Measurements from ENCODE around the gene TAP2.

TAP2 gene

DNA sequence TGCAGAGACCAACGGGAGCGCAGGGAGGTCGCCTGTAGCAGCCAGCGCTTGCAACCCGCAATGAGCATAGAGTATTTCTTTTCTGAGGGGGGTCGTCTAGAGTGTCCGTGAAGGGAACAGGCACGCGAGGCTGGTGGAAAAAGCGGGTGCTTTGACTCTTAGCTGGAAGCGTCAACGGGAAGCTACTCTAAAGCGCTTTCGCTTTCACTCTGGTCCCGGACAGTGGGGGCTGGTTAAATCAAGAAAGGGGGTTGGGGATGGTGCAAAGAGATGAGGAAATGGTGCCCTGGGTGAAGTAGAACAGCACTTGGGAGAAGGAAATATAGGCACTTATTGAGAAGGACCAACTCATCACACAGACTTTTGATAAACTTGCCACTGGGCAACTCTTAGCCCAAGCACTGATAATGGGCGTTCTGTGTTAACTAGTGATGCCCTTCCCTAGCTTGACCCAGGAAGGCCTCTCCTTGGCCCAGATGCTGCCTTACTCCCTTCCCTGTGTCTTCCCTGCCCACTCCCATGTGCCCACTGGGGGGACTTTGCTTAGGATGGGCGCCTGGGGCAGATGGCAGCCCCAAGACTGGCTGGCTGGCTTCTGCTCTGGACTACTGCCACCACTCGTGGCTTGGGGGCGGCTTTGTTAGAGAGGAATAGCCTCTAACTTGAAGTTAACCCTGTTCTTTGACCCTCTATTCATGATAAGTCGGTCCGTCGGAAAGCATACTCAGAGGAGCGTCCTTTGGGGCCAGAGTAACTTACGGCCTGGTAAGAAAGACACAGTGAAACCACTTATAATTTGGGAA is 16.0 kb upstream of the TAP2 start:
- DNase-seq (ENCODE audit: low spot score) = peak; percentile 76

DNA sequence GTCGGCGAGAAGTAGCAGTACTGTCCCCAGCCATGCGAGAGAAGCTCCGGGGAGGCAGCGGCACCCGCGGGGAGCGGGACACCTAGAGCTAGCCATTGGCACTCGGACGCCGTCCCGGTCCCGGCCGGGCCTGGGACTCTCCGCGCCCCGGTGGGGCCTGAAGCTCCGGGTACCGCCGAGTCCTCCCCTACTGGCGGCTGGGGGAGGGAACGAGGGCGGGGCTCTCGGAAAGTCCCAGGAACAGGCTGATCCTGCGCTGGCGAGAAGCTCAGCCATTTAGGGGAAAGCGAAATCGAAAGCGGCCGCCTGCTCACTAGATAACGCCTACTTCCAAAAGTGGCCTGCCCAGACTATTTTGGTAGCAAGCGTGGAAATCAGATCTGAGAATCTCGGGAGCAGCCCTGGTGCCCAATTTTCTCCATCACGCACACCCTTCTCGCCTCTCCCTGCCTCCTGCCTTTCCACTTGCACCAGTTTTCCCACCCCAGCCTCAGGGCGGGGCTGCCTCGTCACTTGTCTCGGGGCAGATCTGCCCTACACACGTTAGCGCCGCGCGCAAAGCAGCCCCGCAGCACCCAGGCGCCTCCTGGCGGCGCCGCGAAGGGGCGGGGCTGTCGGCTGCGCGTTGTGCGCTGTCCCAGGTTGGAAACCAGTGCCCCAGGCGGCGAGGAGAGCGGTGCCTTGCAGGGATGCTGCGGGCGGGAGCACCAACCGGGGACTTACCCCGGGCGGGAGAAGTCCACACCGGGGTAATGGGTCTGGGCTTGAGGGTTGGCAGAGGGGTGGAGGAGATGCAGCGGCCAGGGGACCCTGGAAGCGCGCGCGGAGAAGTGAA is 15.2 kb upstream of the TAP2 start, which contains the start of the genes PSMB9 and TAP1:
Gene PSMB9, plus strand, starts transcription at position 652 of the 835 bp plus-strand sequence. Its CDS starts 38 bp downstream, at position 690.
Gene TAP1, minus strand, starts transcription at position 164 of the 835 bp plus-strand sequence. Its CDS starts 68 bp downstream, at position 96.
- peak; percentile 91 for DNase-seq (ENCODE audit: low spot score)

DNA sequence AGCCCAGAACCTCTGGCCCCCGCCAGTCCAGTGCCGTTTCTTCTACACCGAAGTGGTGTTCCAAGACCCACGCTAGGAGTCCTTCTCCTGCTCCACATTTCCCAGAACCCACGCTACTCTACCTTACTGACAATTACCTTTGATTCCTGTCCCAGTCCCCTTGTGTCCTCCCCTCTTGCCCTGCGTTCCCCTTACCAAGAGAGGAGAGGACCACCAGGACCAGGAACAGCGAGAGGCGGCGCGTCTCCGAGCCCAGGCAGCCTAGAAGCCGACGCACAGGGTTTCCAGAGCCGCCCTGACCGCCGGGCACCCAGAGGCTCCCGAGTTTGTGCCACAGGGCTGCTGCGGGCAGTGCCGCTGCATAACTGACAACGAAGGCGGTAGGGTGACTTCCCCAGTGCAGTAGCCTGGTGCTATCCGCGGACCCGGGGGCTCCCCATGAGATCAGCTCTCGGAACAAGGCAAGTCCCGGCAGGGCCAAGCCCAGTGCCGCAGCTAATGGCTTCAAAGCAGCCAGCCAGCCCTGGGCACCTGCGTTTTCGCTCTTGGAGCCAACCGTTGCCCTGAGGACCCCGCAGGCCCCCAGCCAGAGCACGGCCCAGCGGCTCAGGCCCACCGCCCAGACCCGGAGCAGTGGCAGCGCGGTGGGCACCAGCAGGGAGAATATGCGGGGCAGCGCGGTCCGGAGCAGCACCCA is 14.5 kb upstream of the TAP2 start:
- peak; percentile 69 for DNase-seq (ENCODE audit: low spot score)

DNA sequence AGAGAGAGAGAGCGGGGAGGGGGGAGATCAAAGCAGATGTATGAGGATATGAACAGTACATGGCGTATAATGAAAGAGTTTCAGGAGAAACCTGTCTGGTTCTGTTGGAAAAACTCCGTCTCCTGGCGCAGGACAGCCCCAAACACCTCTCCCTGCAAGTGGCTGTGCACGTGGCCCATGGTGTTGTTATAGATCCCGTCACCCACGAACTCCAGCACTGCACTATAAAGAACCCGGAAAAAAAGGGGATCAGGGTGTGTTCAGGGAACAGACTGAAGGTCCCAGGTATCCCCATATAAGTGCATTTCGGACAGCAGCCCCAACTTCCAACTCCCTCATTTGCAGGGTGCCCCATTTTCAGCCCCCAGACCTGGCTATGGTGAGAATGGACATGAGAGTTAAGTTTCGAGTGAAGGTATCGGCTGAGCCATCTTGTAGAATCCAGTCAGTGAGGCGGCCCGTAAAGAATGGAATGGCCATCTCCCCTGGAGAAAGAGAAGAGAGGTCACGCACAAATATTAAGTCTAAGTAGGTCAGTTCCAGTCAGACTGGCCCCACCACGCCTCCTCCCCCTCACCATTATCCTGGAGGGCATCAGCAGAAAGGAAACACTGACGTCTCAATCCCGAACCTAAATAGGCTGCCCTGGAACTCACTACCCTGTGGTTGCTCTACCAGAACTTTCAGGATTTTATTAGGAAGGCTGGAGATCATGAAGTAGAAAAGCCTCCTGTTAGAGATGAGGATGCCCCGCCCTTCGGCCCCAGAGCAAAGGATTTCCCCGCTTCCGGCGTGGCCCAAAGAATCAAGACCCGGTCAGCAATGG is 13.7 kb upstream of the TAP2 start:
- no peak for DNase-seq (ENCODE audit: low spot score)

DNA sequence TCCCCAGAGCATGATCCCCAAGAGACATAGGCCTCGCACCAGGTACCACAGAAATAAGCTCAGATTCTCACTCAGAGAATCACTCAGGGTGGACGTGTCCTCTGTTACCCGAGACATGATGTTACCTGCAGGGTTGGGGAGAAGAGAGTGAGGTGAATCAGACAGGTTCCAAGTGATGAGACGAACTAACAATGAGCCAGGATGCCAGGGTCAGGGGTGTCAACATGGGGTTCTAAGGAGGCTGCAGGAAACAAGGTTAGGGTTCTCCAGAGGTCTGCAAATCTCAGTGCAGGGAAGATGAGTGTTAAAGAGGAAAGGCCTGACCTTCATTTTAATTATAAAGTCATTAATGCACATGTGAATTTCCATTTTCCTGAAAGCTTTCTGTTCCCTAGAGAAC is 12.5 kb upstream of the TAP2 start:
- no peak for DNase-seq (ENCODE audit: low spot score)

DNA sequence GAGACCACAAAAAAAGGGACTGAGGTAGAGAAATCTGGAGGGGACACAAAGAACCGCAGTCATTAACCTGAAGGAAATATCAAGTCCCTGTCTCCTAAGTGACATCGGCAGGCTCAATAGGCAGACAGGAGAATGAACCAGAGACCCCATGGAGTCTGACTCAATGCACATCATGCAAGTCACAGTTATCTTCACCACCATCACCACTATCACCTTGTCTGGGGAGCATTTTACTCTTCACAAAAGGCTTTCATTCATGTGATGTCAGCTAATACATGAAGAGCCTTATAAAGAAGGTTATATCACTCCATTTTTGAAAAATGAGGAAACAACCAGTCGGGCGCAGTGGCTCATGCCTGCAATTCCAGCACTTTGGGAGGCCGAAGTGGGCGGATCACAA is 10.6 kb upstream of the TAP2 start:
- no peak for DNase-seq (ENCODE audit: low spot score)

DNA sequence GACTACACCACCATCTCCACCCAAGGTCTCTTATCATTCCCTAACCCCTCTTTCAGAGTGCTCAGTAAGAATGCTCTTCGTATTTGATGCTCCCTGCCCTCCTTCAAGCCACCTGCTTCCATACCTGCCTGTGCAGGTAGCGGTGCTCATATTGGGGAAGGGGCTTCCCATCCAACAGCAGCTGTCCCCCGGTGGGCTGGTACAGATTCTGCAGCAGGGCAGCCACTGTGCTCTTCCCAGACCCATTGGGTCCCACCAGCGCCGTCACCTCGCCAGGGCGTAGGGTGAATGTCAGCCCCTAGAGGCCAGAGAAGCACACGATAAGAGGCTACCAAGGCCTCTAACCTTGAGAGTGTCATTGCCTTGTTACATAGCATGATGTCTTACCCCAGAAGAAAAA is 9.3 kb upstream of the TAP2 start:
- DNase-seq (ENCODE audit: low spot score) = no peak

DNA sequence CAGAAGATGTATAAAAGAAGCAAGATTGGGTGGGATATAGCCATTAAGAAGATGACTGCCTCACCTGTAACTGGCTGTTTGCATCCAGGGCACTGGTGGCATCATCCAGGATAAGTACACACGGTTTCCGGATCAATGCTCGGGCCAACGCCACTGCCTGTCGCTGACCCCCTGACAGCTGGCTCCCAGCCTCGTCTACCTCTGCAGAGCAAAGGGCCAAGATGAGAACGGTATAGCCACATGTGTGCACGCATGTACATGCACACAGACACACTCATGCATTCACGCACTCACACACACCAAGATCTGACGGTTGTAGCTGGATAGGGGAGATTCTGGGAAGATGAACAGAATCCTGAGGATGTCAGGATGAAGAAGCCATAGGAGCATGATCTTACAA is 8.5 kb upstream of the TAP2 start:
- no peak for DNase-seq (ENCODE audit: low spot score)

DNA sequence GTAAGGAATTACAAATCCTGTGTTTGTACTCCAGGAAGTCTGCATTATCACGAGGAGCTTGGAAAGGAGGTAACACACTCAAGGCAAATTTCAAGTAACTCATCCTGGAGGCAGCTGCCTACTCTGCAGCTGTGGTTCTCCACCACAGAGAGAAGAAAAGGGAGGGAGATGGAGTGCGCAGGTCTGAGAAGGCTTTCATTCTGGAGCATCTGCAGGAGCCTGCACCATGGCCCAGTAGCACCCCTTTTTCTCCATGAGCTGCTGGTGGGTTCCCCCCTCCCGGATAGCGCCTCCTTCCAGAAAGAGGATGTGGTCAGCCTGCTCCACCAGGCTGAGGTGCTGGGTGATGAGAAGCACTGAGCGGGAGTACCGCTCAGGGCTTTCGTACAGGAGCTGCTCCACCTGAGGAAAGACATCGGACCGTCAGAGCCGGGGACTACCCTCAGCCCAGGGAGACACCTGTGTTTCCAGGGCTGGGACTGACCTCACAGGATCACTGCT is 6.9 kb upstream of the TAP2 start:
- DNase-seq (ENCODE audit: low spot score) = peak; percentile 46

DNA sequence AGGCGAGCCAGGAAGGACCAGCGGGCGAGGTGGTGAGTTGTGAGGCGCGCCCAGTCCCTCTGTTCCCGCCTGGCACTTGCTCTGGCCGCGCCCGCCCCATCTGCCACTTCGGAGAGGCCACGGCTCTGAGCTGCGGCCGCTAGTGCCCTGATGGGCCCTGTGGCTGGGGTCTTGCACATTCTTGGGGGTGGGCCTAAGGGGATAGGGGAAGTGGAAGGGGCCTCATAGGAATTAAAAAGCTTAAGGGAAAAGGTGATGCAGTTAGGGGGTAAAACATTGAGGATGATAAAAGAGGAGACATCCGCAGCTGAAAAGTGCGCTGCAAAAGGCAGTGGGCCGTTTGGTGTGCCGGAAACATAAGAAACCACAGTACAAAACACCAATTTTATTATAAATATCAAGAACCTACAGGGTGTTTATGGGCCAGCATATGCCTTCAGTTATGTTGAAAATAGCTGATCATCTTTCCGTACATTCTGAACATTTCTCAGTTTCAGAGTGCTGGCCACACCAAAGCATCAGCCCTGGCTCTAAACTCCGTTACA is 6.4 kb upstream of the TAP2 start:
- DNase-seq (ENCODE audit: low spot score) = no peak

DNA sequence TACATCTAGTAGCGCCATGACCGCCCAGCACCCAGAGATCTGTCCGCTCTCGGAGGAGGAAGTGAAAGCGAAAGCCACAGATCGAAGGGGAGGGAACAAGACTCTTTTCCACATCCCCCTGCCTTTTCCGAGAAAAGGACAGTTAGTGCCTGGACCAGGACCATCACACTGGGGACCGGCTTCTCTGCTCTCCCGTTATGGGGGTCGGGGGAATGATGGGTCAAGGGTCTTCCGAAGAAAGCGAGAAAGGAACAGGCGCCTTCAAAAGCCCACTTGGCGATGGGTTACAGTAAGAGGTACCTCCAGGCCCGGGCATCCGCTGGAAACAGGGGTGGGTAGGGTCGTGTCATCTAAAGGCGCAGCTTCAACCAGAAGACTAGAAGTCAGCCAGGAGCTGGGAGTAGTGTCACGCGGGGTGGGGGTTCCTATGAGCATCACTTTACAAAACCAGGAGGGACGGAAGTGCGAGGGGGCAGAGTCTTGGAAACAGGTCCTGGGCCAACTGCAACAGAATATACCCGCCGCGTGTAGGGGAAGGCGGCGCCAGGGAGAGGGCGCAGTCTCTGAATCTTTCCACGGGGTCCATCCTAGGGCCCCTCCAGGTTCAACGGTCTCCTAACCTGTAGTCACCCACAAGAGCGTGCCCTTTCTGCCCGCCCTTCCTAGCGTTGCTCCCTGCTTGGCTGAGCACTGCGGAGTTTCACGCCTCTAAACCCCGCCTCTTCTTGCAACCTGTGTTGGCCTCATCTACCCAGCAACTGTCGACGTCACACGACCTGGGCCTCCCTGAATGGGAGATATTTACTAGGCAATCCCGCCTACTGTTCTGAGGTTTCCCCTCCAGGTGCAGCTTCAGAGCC is 5.7 kb upstream of the TAP2 start, which contains the start of gene PSMB8:
Gene PSMB8, minus strand, starts transcription at position 69 of the 860 bp plus-strand sequence. Its CDS starts 51 bp downstream, at position 18.
- peak; percentile 92 for DNase-seq (ENCODE audit: low spot score)

DNA sequence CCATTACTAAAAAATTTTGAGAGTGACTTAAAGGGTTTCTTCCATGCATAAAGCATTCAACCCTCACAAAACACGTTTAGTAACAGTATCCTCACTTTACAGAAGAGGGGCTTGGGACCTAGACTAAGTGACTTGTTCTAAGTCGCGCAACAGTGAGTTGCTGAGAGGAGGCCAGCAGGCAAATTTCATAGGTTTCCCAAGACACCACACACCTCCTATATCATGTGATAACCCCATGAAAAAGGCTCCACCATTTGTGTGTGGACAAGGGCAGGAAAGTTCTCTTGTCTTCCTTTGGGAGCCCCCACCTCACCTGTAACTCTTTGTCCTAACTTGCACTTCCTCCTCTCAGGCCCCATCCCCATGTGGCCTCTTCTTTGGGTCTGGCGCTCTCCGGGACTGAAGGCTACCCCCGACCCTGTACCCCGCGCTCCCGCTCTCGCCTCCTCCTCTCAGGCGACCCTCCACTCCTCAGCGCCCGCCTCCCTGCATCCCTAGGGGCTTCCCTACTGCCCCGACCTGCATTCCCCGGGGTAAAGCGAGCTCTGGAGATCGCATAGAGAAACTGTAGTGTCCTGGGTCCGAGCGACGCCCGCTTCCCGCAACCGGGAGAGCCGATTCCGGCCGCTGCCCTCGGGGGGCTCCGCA is 4.9 kb upstream of the TAP2 start:
- peak; percentile 17 for DNase-seq (ENCODE audit: low spot score)

DNA sequence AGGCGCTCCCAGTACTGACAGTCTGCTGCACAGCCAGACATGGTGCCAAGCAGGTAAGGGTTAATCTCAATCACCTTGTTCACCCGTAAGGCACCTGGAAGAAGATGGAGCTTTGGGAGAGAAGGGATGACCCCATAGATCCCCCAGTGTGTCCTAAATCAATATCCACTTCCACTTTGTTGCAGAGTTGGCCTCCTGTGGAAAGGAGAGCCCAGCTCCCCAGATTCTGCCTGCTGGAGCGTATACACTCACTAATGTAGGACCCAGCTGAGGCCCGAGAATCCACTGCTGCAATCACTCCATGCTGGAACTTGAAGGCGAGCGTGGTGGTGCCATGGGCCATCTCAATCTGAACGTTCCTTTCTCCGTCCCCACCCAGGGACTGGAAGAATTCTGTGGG is 4.2 kb upstream of the TAP2 start:
- no peak for DNase-seq (ENCODE audit: low spot score)

DNA sequence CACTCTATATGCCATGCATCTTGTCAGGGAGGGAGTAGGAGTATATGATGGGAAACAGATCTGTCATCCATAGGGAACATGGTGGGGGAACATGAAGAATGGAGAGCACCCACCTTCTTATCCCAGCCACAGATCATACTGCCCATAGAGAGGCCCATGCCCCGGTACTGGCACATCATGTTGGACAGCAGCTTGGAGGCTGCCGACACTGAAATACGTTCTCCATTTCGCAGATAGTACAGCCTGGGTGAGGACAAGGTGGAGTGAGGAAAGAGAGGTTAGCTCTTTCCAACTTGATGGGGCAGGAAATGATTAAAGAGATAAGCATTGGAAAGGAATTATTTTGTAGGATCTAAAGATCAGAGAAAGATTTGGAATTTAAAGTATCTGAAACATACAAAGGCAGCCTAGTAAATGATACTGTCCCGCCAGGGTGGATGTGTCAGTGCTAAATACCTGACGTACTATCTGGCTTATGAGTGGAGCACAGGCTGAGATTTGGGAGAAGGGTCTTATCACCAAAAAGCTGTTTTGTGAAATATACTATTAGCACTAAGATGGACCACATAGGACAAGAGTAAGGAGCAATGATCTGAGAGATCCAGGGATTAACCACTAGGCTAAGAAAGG is 3.6 kb upstream of the TAP2 start:
- no peak for DNase-seq (ENCODE audit: low spot score)

DNA sequence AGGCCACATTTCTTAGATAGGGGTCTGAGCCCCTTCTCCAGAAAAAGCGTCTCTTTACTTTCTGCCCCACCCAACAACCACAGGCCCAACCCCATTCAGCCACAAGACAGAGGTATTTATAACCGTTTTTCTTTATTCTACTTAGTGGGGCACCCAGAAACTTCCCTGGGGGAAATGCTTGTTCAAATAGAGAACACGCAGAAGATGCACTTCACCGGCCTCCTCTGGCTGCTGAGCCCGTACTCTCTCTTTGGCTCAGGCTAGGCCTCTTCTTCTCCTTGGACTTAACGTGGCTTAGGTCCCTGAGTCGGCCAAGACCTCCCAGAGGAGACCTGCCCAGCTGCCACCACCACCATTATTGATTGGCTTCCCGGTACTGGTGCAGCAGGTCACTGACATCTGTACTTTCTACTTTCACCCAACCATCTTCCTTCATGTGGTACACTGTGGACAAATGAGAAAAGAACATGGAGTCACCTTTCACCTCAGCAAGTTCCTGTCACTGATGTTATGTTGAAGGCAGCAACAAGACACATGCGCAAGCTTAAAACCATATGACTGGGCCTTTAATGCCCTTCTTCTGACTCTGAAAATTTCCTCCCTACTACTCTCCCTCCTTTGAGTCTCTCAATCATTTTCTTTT is 2.2 kb upstream of the TAP2 start:
- no peak for DNase-seq (ENCODE audit: low spot score)

DNA sequence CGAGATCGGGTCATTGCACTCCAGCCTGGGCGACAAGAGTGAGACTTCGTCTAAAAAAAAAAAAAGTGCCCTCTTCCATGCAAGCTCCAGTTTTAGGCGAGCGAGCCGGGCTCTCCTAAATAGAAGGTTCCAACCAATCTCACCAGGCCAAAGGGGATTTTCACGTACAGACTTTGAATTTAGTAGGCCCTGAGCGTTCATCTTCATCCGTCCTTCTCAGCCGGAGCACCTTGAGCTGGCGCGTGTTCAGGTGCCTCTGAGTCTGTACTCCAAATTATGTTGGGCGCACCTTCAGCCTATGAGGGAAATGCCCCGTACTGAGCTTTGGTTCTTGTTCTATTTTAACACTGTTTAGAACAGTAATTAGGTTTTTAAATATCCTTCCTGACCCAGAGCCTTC is 817 bp upstream of the TAP2 start:
- DNase-seq (ENCODE audit: low spot score) = no peak

DNA sequence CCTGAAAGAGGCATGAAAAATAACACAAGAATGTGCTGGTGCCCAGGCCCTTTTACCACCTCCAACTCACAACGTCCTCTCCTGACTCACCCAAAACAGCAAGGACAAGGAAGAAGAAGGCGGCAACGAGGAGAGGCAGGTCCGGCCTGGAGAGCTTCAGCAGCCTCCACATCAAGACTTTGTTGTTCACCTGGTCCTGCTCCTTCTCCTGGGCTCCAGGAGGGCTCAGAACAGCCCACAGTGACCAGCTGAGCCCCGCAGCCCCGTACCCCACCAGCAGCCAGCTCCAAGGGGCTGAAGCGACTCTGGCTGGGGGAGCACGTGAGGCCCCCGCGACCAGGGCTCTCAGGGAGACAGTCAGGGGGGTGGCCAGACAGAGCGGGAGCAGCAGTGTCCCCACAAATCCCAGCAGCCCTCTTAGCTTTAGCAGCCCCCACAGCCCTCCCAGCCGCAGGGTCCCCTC is 857 bp downstream of the TAP2 start:
- DNase-seq (ENCODE audit: low spot score) = no peak

DNA sequence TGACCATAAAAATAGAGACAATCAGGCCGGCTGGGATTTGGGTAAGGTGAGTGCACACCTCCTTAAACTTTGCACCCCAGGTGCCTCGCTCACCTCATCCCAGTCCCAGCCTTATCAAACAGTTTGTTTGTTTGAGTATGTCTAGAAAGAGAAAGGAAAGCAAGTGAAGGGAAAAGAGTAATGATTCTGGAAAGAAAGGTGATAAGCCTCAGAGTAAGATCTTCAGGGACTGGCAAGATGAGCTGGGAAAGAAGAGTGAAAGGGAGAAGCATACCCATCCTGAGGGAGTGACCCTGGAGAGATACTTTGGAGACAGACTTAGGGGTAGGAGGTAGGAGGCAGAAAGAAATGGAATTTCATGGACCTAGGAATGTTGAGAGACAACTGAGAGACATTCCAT is 1.7 kb downstream of the TAP2 start:
- DNase-seq (ENCODE audit: low spot score) = no peak
